NB4 (cell line): Measurements from ENCODE around the gene UST.

Source experiments
- POLR2A ChIP-seq: IDR thresholded peaks from 2 replicates; pipeline ENCODE4 v1.6.1; 2011; ENCODE audit warnings: mild to moderate bottlenecking; ENCODE audit not compliant: insufficient read length; ENCODE audit errors: extremely low read depth
- TF ChIP-seq, protein P1 (sequence below): IDR thresholded peaks from 2 replicates; pipeline ENCODE4 v1.6.1; 2011; ENCODE audit warnings: low read depth, low read length

DNA sequence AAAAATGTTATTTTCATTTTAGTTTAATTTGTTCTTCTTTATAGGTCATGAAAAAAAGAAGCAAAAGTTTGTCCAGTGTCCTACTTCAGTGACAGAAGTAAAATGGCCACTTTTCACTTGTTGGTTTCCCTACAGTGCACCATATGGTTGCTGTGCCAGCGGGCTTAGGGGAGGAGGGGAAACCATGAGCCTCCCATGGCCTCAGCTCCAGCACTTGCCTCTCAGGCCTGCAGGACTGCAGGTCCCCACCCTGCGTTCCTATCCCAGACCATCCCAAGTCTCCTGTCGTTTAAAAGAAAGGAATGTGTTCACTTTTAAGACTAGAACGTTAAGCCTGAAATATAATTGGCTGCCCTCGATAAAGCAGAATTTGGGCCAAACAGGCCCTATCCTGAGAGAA lies 360.7 kb downstream of the UST start:
- TF ChIP-seq, protein P1, sequence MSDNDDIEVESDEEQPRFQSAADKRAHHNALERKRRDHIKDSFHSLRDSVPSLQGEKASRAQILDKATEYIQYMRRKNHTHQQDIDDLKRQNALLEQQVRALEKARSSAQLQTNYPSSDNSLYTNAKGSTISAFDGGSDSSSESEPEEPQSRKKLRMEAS: no peak
- TF ChIP-seq POLR2A: no peak
